Glomerular endothelial cell (primary cell): ENCODE data around the gene FAR1. TPM values are rescaled to one million over a fixed set of nuclear protein-coding genes. Genes with fewer than 3 reads are reported as not detected.
A peak's percentile ranks its signal among the peaks of the same experiment; 100 is the strongest.
"Not testable (repeated sequence)": the region's sequence is repeated elsewhere in the genome, so short reads cannot be mapped to it uniquely, and the experiment has no call there.

Experiments
- DNase-seq: peaks from one replicate; pipeline ENCODE4 v3.0.0-alpha.2; 2011; ENCODE audit warnings: low read depth, low spot score; ENCODE audit errors: extremely low read depth
- total RNA-seq: library from RNA; depleted of rRNA; stranded (reverse); fragments of >200 nt; gene quantifications from 2 replicates; pipeline ENCODE4 v1.2.3, GENCODE V29; 2015

FAR1 gene
- total RNA-seq, 1 donor from 2014 or later = 51.0 TPM

GRCh38 chr11:13702071-13702470 is 33.6 kb downstream of the FAR1 start:
- DNase-seq = no peak

- DNase-seq = no peak
Observed at GRCh38 chr11:13705710-13706109, 37.2 kb downstream of the FAR1 start.

GRCh38 chr11:13713982-13714381 is 45.5 kb downstream of the FAR1 start:
- DNase-seq = no peak

DNA sequence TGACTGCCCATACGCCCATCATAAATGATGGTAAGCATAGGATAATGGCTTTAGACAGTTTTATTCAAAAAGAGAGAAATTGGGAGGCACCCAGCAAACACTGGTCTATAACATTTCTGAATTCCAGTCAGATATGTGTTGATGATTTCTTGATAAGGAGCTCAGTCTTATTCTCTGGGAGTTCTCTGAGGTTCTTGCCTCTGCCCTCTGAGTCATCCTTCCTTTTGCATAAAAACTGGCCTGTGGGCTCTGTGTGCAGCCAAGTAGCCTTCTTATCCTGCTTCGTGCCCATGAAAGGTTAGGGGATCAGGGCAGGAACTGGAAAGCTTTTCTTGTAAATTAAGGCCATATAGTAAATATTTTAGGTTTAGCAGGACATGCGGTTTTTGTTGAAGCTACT is 48.9 kb downstream of the FAR1 start:
- DNase-seq = peak; percentile 56

- DNase-seq = no peak
Observed at GRCh38 chr11:13718394-13718793, 49.9 kb downstream of the FAR1 start.

DNA sequence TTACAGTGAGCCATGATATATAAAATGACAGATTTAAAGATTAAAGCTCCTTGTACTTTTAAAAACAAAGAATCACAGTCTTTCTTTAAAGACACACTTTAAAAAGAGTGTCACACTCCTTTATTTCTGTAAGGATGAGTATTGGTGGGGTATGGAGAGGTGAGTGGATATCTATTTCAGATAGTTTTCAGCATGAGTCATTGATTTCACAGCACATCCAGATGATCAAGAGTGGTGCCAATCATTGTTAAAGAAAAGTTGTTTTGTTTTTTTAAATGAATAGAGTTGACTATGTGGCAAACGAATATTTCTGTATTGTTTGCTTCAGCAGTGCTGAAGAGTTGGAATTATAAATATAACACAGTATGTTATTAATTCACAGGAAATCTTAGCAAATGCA is 52.5 kb downstream of the FAR1 start:
- DNase-seq = no peak

DNA sequence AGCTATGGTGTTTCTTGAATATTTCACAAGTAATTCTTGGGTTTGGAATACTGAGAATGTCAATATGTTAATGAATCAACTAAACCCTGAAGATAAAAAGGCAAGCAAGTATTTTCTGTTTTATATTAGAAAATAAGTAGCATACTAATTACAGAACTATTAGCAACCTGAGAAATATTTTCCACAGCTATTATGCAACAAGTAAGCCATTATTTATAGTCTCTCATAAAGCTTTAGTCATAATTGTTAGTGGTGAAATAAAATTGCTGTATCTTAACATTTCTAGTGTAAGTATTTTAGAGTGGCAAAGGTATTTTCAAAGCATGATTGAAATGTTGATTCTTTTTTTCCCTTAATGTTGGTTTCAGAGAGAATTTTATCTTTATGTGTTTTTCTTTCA is 53.3 kb downstream of the FAR1 start:
- no peak for DNase-seq

DNA sequence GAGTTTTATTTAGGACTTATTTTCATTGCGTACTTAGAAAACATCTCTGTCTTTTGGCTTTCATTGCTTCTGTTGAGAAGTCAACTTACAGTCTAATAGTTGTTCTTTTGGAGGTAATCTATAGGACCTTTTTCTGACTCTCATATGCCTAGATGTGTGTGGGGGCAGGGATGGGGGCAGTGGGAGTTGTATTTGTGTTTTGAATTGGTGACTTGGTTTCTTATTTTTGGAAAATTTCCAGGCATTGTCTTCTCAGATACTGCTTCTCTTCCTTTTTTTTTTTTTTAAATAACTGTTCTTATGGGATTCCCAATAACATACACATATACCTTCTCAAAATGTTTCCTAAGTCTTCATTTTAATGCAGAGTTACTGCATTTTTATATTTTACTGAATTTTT is 58.0 kb downstream of the FAR1 start:
- no peak for DNase-seq

DNA sequence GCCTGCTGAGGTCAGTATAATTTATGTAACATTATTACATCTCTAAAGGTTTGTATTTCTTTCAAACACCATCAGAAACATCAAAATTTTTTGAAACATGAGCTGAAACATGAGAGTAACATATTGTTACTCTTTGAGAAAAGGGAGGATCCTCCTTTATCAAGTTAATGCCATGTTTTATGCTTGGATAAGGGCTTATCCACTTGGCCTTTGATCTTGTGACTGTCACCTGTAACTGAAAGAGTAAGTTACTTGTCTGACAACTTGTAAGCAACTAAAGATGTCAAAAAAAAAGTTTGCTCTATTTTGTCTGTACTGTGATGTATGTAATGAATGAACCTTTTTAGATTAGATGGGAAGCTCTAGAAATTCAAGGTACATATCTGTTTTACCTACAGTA is 59.6 kb downstream of the FAR1 start:
- no peak for DNase-seq

DNA sequence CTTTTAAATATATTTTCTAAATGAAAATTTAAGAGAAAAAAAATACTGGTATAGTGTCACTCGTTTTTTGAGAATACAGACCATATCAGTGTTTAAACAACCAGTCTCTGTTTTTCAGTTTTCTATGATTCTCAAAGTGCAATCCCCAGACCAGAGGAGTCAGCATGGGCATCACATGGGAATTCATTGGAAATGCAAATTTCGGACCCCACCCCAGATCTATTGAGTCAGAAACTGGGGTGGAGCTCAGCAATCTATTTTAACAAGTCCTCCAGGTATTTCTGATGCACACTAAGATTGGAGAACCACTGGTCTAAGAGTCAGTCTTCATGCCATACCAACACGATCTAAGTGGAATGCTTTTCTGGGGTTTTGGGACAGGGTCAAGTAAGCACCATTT is 66.1 kb downstream of the FAR1 start:
- DNase-seq = no peak

DNA sequence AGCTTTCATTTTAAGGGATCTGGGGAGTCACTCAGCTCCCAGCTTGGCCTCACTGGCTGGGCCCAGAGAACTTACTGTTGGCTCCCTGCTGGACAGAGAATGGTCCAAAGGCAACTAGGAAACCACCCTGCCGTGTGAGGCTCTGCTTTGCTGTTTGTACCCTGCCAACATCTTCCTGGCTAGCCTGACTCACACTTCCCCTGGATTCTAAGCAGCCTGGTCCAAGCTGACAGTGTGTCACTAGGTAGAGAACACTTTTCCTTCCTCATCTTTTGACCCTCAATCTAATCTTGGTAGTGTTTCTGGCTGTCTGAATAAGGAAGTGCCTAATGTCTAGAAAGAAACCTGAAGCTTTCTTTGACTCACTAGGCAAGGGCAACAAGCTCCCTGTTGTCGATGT is 76.7 kb downstream of the FAR1 start:
- peak; percentile 51 for DNase-seq

DNA sequence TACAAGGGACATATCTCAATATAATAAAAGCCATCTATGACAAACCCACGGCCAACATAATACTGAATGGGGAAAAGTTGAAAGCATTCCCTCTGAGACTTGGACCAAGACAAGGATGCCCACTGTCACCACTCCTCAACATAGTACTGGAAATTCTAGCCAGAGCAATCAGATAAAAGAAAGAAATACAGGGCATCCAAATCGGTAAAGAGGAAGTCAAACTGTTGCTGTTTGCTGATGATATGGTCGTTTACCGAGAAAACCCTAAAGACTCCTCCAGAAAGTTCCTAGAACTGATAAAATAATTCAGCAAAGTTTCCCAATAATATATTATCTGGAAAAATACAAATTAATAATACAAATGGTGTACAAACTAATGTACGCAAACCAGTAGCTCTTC is 84.8 kb downstream of the FAR1 start:
- not testable (repeated sequence) for DNase-seq

DNA sequence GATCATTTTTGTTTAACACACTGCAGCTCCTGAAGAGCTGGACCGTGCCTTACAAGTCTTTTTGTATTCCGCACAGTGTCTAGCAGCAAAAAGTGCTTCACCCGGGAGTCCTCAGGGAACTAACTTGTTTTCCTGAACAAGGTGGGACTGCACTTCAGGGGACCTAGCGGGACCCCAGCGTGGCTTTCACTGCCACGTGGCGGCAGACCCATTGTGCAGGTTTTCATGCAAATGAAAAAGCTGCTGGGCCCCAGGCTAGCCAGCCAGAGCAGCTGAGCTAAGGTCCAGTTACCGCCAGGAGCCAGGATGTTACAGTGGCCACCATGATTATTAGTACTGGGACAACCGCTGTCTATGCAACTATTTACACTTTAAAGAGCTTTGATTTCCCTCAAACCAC is 90.6 kb downstream of the FAR1 start:
- DNase-seq = no peak

DNA sequence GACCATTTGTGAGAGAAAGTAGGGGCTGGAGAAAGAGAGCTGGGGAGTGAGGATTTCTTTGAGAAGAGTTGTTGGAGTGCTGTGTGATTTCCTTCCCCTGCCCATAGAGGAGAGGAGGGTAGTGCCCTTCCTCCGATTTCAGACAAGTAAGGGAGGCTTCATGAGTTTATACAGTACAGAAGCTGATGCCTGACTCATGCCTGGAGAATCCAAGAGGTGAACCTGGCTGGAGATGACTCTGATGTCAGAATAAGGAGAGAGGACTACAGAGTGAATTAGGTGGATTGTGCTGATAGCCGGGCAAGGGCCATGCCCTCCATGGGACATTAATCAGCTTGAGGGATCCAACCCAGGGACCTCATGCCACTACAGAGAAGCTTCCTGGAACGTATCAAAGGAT is 91.6 kb downstream of the FAR1 start:
- no peak for DNase-seq

DNA sequence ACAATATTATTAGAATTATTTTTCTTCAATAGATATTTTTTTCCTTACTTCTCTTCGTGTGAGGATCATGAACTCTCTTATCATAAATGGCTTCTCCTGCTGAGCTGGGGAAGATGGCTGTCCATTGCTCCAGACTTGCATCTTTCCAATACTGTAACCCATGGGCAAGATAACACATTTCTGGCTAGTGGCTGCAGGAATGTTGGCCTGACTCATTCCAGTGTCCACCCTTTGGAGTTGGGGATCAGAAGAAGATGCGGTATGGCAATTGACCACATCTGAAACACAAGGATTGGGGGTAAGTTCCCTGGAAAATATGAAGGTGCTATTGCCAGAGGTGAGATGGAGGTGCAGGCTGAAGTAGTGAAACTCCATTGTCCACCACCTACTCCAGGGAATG is 92.8 kb downstream of the FAR1 start:
- DNase-seq = no peak

- DNase-seq = no peak
Observed at GRCh38 chr11:13761716-13762115, 93.2 kb downstream of the FAR1 start.

DNA sequence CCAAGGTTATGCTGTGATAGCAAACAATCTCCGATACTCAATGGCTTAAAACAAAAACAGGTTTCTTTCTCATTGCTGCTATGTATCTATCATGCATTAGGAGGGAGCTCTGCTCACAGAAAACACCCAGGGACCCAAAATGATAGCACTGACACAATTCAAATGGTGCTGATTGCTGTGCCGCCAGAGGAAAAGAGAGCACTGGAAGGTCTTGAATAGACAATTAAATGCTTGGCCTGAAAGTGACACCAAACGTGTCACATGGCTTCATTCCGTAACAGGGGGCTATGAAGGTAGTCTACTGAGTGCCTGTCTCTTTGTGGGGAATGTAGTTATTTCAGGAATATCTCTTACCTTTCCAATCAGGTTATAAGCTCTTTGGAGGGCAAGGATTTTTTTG is 94.2 kb downstream of the FAR1 start:
- no peak for DNase-seq

GRCh38 chr11:13763341-13763740 is 94.9 kb downstream of the FAR1 start:
- DNase-seq = no peak

DNA sequence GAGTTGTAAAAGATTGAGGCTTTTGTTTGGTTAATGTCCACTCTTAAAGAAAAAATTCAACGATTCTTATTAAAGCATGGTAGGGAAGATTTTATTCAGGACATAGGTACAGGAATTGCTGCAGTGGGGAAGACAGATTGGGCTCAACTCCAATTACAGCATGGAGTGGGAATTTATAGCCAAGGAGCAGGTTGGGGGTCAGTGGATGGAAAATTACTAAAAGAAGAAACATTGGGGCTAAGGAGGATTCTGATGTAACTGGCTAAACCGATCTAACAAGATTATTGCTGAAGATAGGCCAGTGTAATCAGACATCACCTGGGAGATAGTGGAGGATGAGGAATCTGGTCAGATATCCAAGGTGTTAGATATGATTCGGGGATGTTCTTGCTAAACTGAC is 97.4 kb downstream of the FAR1 start:
- no peak for DNase-seq

- DNase-seq = no peak
Observed at GRCh38 chr11:13767471-13767870, 99.0 kb downstream of the FAR1 start.

DNA sequence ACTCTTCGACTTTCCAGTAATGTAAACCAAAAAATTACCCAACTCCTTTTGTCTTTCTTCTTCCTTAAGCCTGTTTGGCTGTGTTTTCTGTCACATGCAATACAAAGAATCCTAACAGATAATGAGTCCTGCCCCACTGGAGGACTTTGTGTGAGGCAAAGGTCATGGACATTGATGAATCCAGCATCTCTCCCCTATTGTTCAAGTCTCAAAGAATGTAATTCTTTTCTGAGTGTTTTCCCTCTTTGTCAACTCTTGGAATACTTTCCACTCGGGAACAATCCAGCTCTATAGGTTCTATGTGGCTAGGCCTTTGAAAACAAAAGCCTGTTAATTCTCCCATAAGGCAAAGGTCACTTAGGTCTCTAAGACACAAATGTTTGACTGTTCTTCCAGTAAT is 100.7 kb downstream of the FAR1 start:
- no peak for DNase-seq

DNA sequence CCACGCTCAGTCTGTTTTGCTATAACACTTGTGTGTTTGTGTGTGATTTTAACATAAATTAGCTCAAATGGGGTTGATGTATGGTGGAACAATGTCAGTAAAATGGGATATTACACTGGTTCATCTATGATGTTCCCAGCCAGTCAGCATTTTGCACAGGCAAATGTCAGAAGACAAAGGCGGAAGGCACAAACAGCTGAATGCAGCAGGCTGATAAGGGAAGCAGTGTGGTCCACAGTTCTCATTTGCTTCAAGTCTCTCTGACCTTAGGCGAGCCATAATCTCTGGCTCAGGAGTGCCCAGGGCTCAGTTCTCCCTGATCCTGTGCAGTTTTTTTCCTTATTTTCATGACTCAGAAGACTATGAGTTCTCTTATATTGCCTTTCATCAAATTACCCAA is 102.7 kb downstream of the FAR1 start:
- no peak for DNase-seq

DNA sequence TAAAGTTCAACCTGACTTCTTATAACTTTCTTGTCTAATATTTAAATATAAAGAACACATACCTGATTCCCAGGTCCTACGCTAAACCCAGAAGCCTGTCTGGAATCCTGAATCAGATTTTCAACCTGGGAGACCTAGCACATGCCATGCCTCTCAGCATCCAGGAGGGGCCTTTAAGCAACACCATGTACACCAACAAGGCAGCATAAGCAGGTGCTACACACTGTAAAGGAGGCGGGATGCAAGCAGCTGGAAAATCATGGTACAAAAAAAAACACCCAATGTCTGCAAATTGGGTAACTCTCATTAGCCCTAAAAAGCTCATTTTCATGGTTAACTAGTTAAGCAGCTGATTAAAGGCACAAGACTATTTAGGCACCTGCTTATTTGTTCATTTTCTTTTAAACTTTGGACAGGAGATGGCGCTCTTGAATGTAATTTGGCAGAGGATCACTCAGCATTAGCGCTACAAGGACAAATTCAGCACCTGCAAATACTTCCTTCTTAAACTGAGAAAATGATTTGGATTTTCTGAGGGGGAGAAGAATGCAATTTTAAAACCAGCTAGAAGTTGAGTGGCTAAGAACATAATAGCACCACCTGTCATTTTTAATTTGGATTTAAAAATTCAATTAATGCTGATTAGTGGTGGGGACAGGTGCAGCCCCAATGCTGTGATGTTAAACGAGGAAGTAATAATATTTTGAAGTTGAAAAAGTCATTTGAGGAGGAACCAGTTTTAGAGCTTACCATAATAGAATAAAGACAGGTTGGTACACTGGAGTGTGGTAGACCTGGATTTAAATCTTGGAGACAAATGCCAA is 104.0 kb downstream of the FAR1 start:
- DNase-seq = peak; percentile 50
